Activated effector memory CD4-positive, alpha-beta T cell treated with Interleukin-2 at 50 U/mL for 16 hours (primary cell): ENCODE measurements around the gene NCOA3.
"Not testable (repeated sequence)": the region's sequence is repeated elsewhere in the genome, so short reads cannot be mapped to it uniquely, and the experiment has no call there.

Source experiments
- DNase-seq: peaks from one replicate; pipeline ENCODE4 v3.0.0-alpha.2; 2020

NCOA3 gene

GRCh38 chr20:47475419-47476044 is 26.2 kb upstream of the NCOA3 start:
- DNase-seq, result no peak

- DNase-seq, result no peak
These were observed 25.2 kb upstream of the NCOA3 start for GRCh38 chr20:47476452-47476851.

- DNase-seq, result no peak
These were observed 22.6 kb upstream of the NCOA3 start for GRCh38 chr20:47479093-47479492.

- DNase-seq, result no peak
These were observed 22.2 kb upstream of the NCOA3 start for GRCh38 chr20:47479506-47479905.

GRCh38 chr20:47480239-47480638 is 21.4 kb upstream of the NCOA3 start:
- no peak for DNase-seq

- DNase-seq, result no peak
These were observed 21.0 kb upstream of the NCOA3 start for GRCh38 chr20:47480705-47481104.

DNA sequence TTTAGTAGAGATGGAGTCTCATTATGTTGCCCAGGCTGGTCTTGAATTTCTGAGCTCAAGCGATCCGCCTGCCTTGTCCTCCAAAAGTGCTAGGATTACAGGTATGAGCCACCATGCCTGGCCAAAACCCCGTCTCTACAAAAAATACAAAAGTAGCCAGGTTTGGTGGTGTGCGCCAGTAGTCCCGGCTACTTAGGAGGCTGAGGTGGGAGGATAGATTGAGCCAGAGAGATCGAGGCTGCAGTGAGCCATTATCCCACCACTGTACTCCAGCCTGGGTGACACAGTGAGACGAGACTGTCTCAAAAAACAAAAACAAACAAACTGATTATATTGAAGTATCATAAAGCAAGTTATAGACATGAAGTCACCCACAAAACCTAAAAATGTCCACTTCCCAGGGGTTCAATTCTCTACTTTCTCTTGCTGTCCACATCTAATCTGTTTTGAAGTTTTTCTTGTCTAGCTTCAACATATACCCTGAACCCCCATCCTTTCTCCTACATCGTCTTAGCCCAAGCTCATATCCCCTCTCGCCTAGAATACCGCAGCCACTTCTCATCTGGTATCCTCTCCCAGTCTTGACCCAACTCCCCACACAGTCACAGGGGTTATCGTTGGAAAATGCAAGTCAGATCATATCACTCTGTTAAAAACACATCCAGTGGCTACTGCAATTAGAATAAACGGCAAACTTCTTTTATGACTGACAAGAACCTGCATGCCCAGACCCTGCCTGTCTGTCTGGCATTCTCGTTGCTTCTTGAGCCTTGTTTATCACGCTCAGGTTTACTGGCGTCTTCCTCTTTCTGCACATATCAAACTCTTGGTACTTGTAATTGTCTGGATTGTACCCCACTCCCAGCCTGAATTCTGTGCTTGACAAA is 20.1 kb upstream of the NCOA3 start:
- DNase-seq, result no peak

GRCh38 chr20:47482705-47483104 is 19.0 kb upstream of the NCOA3 start:
- no peak for DNase-seq

DNA sequence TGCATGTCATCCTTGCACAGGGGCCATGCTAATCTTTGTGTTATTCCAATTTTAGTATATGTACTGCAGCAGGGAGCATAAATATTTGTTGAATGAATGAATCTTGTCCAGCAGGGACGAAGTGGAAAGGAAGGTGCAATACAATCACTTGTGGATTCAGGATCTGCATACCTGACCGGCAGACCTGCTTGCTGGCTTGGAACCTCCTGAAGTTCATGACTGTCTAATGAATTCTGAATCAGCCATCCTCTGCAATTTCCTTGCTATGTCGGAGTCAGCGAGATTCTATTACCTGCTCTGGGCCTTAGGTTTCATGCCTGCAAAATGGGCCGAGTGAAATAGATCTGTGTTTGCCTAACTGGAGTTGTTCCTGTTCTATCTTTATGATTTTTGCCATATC is 17.4 kb upstream of the NCOA3 start:
- no peak for DNase-seq

GRCh38 chr20:47487175-47487917 is 14.3 kb upstream of the NCOA3 start:
- no peak for DNase-seq

- DNase-seq, result peak; percentile 35
These were observed 12.2 kb upstream of the NCOA3 start for GRCh38 chr20:47489448-47489872.

- DNase-seq, result no peak
These were observed 10.9 kb upstream of the NCOA3 start for GRCh38 chr20:47490795-47491194.

GRCh38 chr20:47492284-47492683 is 9.4 kb upstream of the NCOA3 start:
- DNase-seq, result no peak

DNA sequence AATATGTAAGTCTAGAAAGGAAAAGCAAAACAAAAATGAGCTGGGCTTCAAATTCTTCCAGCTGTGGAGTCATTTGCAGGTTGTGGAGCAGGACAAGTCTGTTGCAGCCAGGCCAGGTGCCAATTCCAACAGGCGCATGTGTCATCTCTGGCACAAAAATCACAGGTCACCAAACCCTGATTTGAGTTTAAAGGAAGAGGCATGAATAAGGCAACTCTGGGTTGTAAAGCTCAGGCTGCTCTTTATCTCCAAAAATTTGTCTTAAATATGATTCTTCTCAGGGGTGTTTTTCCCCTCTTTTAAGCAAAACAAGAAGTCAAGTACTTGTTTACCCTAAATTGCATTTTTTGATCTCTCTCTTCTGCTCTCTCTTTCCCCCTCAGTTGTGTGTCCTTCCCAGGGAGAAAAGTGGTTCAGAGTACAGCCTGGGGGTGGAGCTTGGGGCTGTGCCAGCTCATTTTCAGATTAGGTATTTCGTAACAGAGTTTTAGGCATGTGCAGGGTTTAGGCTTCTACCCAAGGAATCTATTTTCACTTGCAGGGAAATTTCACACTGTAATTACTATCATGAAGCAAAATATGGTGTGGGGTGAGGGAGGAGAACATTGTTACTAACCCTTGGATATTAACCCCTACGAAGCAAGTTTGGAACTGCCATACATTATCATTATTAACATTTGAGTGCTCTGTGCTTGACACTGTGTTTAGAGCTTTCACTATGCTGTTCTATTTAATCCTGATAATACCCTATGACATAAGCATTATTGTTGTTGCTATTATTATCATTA is 8.3 kb upstream of the NCOA3 start:
- peak; percentile 34 for DNase-seq

- no peak for DNase-seq
These were observed 7.8 kb upstream of the NCOA3 start for GRCh38 chr20:47493963-47494293.

- DNase-seq, result not testable (repeated sequence)
These were observed 7.1 kb upstream of the NCOA3 start for GRCh38 chr20:47494606-47495005.

GRCh38 chr20:47496118-47496517 is 5.6 kb upstream of the NCOA3 start:
- no peak for DNase-seq

GRCh38 chr20:47498606-47499005 is 3.1 kb upstream of the NCOA3 start:
- DNase-seq, result no peak

DNA sequence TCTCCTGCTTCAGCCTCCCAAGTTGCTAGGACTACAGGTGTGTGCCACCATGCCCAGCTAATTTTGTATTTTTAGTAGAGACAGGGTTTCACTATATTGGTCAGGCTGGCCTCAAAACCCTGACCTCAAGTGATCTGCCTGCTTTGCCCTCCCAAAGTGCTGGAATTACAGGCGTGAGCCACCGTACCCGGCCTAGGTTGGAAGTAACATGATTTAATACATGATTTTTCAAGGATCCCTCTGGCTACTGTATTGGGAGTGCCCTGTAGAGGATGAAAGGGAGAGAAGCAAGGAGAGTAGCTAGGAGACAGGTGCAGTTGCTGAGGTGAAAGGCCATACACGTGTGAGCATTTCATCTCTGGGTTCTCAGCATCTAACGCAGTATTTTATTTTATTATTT is 2.6 kb upstream of the NCOA3 start:
- no peak for DNase-seq

DNA sequence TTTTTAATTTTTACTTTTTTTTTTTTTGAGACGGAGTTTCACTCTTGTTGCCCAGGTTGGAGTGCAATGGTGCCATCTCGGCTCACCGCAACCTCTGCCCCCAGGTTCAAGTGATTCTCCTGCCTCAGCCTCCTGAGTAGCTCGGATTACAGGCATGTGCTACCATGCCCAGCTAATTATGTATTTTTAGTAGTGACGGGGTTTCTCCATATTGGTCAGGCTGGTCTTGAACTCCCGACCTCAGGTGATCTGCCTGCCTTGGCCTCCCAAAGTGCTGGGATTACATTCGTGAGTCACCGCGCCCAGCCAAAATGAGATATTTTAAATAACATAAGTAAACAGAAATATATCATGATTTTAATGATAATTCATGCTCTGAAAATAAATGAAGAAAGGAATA is 1.6 kb upstream of the NCOA3 start:
- not testable (repeated sequence) for DNase-seq

GRCh38 chr20:47500554-47500953 is 1.1 kb upstream of the NCOA3 start:
- no peak for DNase-seq

- no peak for DNase-seq
These were observed 588 bp upstream of the NCOA3 start for GRCh38 chr20:47501116-47501481.
